PFSK-1 (cell line): ENCODE results near the gene POLA1.

Source experiments
- FOXP2 ChIP-seq: optimal IDR thresholded peaks from 2 replicates; pipeline ENCODE3; 2011; ENCODE audit warnings: borderline replicate concordance, control low read depth, inconsistent platforms; ENCODE audit not compliant: insufficient read depth; ENCODE audit errors: extremely low read length, extremely low read depth
- POLR2AphosphoS5 ChIP-seq: IDR thresholded peaks from 2 replicates; pipeline ENCODE4 v1.6.1; 2012; ENCODE audit warnings: low read depth, mild to moderate bottlenecking, control low read depth, low read length, moderate library complexity
- REST ChIP-seq, 2 experiments: IDR thresholded peaks; 2 replicates each; pipeline versions ENCODE4 v1.6.1 to v1.8.0; 2011 to 2012; ENCODE audit warnings: low read depth in 2 of 2, low read length in 2 of 2, control low read depth in 1 of 2, inconsistent platforms in 1 of 2, mild to moderate bottlenecking in 1 of 2, moderate library complexity in 1 of 2; ENCODE audit not compliant: insufficient read depth in 1 of 2
- SIN3A ChIP-seq: IDR thresholded peaks from 2 replicates; pipeline ENCODE4 v1.6.1; 2012; ENCODE audit warnings: mild to moderate bottlenecking, low read length, moderate library complexity, borderline replicate concordance; ENCODE audit not compliant: insufficient read depth
- TAF1 ChIP-seq: IDR thresholded peaks from 2 replicates; pipeline ENCODE4 v1.6.1; 2012; ENCODE audit warnings: low read length, control low read depth, borderline replicate concordance; ENCODE audit not compliant: insufficient read depth

POLA1 gene

GRCh38 chrX:24805201-24805600, 111.5 kb downstream of the POLA1 start:
- TF ChIP-seq REST (IDR thresholded peaks at IDR 0.05; ENCODE audit: insufficient read depth in 1 of 2, low read depth in 2 of 2, low read length in 2 of 2) (no peak), FOXP2 (no peak), POLR2AphosphoS5 (no peak), TAF1 (no peak), SIN3A (no peak)

GRCh38 chrX:24828147-24828546, 134.4 kb downstream of the POLA1 start:
- no peak for TF ChIP-seq REST (IDR thresholded peaks at IDR 0.05; ENCODE audit: insufficient read depth in 1 of 2, low read depth in 2 of 2, low read length in 2 of 2)
- no peak for TF ChIP-seq TAF1
- TF ChIP-seq SIN3A, result no peak
- TF ChIP-seq FOXP2, result no peak
- no peak for TF ChIP-seq POLR2AphosphoS5

GRCh38 chrX:24828600-24828999, 134.9 kb downstream of the POLA1 start:
- TF ChIP-seq SIN3A, result no peak
- no peak for TF ChIP-seq TAF1
- no peak for TF ChIP-seq REST (IDR thresholded peaks at IDR 0.05; ENCODE audit: insufficient read depth in 1 of 2, low read depth in 2 of 2, low read length in 2 of 2)
- TF ChIP-seq FOXP2, result no peak
- TF ChIP-seq POLR2AphosphoS5, result no peak

- no peak for TF ChIP-seq SIN3A
Measured at GRCh38 chrX:24833695-24834094, 140.0 kb downstream of the POLA1 start.

- TF ChIP-seq POLR2AphosphoS5 (no peak), SIN3A (no peak), REST (IDR thresholded peaks at IDR 0.05; ENCODE audit: insufficient read depth in 1 of 2, low read depth in 2 of 2, low read length in 2 of 2) (no peak), FOXP2 (no peak), TAF1 (no peak)
Measured at GRCh38 chrX:24837966-24838365, 144.2 kb downstream of the POLA1 start.
